Ovary (tissue), 3 donors: ENCODE measurements around the gene NAALAD2.

ENCODE experiments used
- POLR2A ChIP-seq: fragments of 450-650 bp; IDR thresholded peaks from one replicate; pipeline ENCODE4 v1.6.1; 2017; ENCODE audit warnings: antibody characterized with exemption, mild to moderate bottlenecking, moderate library complexity
- TF ChIP-seq, protein P1 (sequence below), 3 donors: fragments of 450-650 bp in 2 of 3; fragments of 200-600 bp in 1 of 3; IDR thresholded peaks; one replicate each; pipeline versions ENCODE4 v1.5.1 to v1.8.0; 2016 to 2022; ENCODE audit warnings: antibody characterized with exemption in 3 of 3, mild to moderate bottlenecking in 1 of 3
- donor health status: DM: no; HTN: no; CAD: no.

DNA sequence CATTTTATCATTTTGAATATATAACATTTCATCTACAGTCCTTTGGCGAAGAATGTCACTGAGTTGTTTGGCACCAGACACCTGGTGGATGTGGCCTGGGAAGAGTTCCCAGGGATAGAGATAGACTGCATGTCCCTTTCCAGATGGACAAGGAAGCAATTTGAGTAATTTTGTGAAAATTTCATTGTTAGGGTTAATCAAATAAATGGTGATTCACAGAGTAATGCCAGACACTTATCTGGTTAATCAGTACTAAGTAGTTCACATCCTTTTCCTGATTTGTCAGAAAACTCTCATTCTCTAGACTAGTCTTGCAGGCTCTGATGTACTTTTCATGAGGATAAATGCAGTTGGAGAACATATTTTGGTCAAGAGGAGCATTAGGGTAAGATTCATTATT is 41.6 kb downstream of the NAALAD2 start:
- no peak for TF ChIP-seq POLR2A
- TF ChIP-seq, protein P1, sequence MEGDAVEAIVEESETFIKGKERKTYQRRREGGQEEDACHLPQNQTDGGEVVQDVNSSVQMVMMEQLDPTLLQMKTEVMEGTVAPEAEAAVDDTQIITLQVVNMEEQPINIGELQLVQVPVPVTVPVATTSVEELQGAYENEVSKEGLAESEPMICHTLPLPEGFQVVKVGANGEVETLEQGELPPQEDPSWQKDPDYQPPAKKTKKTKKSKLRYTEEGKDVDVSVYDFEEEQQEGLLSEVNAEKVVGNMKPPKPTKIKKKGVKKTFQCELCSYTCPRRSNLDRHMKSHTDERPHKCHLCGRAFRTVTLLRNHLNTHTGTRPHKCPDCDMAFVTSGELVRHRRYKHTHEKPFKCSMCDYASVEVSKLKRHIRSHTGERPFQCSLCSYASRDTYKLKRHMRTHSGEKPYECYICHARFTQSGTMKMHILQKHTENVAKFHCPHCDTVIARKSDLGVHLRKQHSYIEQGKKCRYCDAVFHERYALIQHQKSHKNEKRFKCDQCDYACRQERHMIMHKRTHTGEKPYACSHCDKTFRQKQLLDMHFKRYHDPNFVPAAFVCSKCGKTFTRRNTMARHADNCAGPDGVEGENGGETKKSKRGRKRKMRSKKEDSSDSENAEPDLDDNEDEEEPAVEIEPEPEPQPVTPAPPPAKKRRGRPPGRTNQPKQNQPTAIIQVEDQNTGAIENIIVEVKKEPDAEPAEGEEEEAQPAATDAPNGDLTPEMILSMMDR (IDR thresholded peaks at IDR 0.05), result no peak
